Measurements from ENCODE around the gene MTUS2. TPM values are rescaled to one million over a fixed set of nuclear protein-coding genes. Genes with fewer than 3 reads are reported as not detected.

The MTUS2 gene
- total and polyA plus RNA-seq, 10 of the 15 experiments (the other 5 are each of a cell fraction or from before 2014, with no cell fraction given) = under 0.01 to 0.05 (median 0.02) TPM; not detected in 6

GRCh38 chr13:29490561-29490885 is 670.4 kb downstream of the MTUS2 start:
- no peak for DNase-seq (ENCODE audit: low read depth, low spot score)
- intact Hi-C loops (cut with micrococcal nuclease; ENCODE audit: unreplicated experiment) (no loop called here), in situ Hi-C loops (cut with MboI) (no loop called here)
- SMC1A ChIA-PET (ENCODE audit: uncharacterized antibody, unreplicated experiment) = no interaction called here
- RAD21 ChIA-PET (ENCODE audit: unreplicated experiment) = no interaction called here
- ATAC-seq = no peak
- 74% methylated on average over 9 of the region's 9 CpGs for WGBS (ENCODE audit: insufficient coverage, insufficient replicate concordance, low lambda C conversion rate, missing lambda C conversion rate)
- Histone ChIP-seq H4K20me1 (ENCODE audit: control insufficient read depth, insufficient read depth) (no peaks in the 10 kb centered on the region), H3K4me3 (no peak overlapping the region), H3K36me3 (ENCODE audit: control insufficient read depth in 2 of 2, insufficient read depth in 2 of 2, low read length in 1 of 2) (no peaks in the 10 kb centered on the region), H3K4me1 (ENCODE audit: control insufficient read depth, insufficient read depth, low read length) (no peaks in the 10 kb centered on the region), H3K79me2 (ENCODE audit: control insufficient read depth, insufficient read depth, low read length) (no peaks in the 10 kb centered on the region), H3K27me3 (replicated peaks in 1 of 2; ENCODE audit: control insufficient read depth in 2 of 2, insufficient read depth in 2 of 2, low read length in 1 of 2) (no peaks in the 10 kb centered on the region; a peak in 1 of 4 replicates), H3K9ac (ENCODE audit: control insufficient read depth, insufficient read depth, low read length) (no peak overlapping the region), H3K9me3 (replicated peaks; ENCODE audit: control insufficient read depth, insufficient read depth, low read length) (no peaks in the 10 kb centered on the region), H3K27ac (ENCODE audit: control insufficient read depth, insufficient read depth) (no peak overlapping the region), H2AFZ (ENCODE audit: control insufficient read depth, low read depth, low read length) (no peak overlapping the region), H3K4me2 (ENCODE audit: control insufficient read depth, insufficient read depth) (no peak overlapping the region)
- no peak for TF ChIP-seq NKRF (conservative IDR thresholded peaks at IDR 0.05)
- TF ChIP-seq EGR1 (IDR thresholded peaks at IDR 0.05; ENCODE audit: borderline replicate concordance in 1 of 2, low read depth in 2 of 2, low read length in 2 of 2) = no peak
- TF ChIP-seq RAD51 (IDR thresholded peaks at IDR 0.05) = no peak
- TF ChIP-seq NR2F1 (conservative IDR thresholded peaks at IDR 0.05) = no peak
- TF ChIP-seq E4F1 (IDR thresholded peaks at IDR 0.05; ENCODE audit: borderline replicate concordance, partially characterized antibody) = no peak
- no peak for TF ChIP-seq NR2C1 (IDR thresholded peaks at IDR 0.05)
- no peak for TF ChIP-seq HCFC1 (IDR thresholded peaks at IDR 0.05; ENCODE audit: low read length)
- no peak for TF ChIP-seq NFXL1 (IDR thresholded peaks at IDR 0.05; ENCODE audit: borderline replicate concordance)
- BruUV-seq (replicated peaks) = no TSS peak
- no peak for FAIRE-seq
- CTCF ChIA-PET = interaction anchor here (1.0 kb wide), 1 partner anchor 17 kb away, joined by 3 read pairs; no protein-coding TSS in a partner anchor
- POLR2A ChIA-PET = no interaction called here
